Mammary epithelial cell (primary cell): ENCODE data around the gene COL24A1.

Experiments used
- CTCF ChIP-seq, 2 donors: IDR thresholded peaks in 1 of 2; conservative IDR thresholded peaks in 1 of 2; 2 replicates each; pipeline ENCODE4 v1.5.1; 2011 to 2012; ENCODE audit warnings: inconsistent platforms in 2 of 2, low read length in 2 of 2, mild to moderate bottlenecking in 2 of 2, control low read depth in 1 of 2, low read depth in 1 of 2; ENCODE audit not compliant: insufficient read depth in 1 of 2; ENCODE audit errors: extremely low read depth in 1 of 2
- EZH2 ChIP-seq: IDR thresholded peaks from 2 replicates; pipeline ENCODE4 v1.6.1; 2012; ENCODE audit warnings: low read length, inconsistent platforms, borderline replicate concordance

GRCh38 chr1:85865213-85865612 is 291.4 kb downstream of the COL24A1 start:
- TF ChIP-seq CTCF (conservative IDR thresholded peaks at IDR 0.05 in 1 of 2, IDR thresholded peaks at IDR 0.05 in 1 of 2; ENCODE audit: extremely low read depth in 1 of 2, insufficient read depth in 1 of 2, low read depth in 1 of 2, low read length in 2 of 2) (no peak), EZH2 (no peak)
